IMR-90 (cell line): ENCODE data around the gene ACACA. TPM values are rescaled to one million over a fixed set of nuclear protein-coding genes. Genes with fewer than 3 reads are reported as not detected.
A peak's percentile ranks its signal among the peaks of the same experiment; 100 is the strongest.

Source experiments
- ATAC-seq: fragments of 200-7000 bp; cut with Tn5 transposase; 2 replicates; pipeline ENCODE4 v1.9.1; 2020; ENCODE audit warnings: low read depth, mild to moderate bottlenecking, moderate library complexity
- BruUV-seq: library from RNA; stranded (reverse); fragments of 400-500 nt; replicated peaks from 2 replicates; lab custom pipeline; 2021; lab: Mats Ljungman, UMichigan
- CTCF ChIA-PET: fragments of 300-600 bp; formaldehyde crosslinking; extraction: SDS; loops from one replicate; lab custom pipeline; 2021; ENCODE audit warnings: antibody characterized with exemption; lab: Yijun Ruan, JAX
- POLR2A ChIA-PET: fragments of 300-600 bp; sonication (Branson Sonifier 250); formaldehyde crosslinking; loops from one replicate; lab custom pipeline; 2022; ENCODE audit warnings: antibody characterized with exemption; ENCODE audit not compliant: unreplicated experiment; lab: Charles Lee
- DNase-seq: peaks from one replicate; pipeline ENCODE4 v3.0.0; 2013
- H2AFZ ChIP-seq: replicated peaks from 2 replicates; pipeline ENCODE3; 2013; ENCODE audit warnings: low read length, mild to moderate bottlenecking; ENCODE audit not compliant: poor library complexity
- H2AK5ac ChIP-seq: 2 replicates; pipeline ENCODE4 v1.6.1; 2013; ENCODE audit warnings: low read depth, low read length, inconsistent platforms
- H2AK9ac ChIP-seq: replicated peaks from 2 replicates; pipeline ENCODE3; 2013; ENCODE audit warnings: mild to moderate bottlenecking, low read depth, low read length, moderate library complexity; ENCODE audit not compliant: poor library complexity
- H2BK120ac ChIP-seq: 2 replicates; pipeline ENCODE4 v1.6.1; 2013; ENCODE audit warnings: low read depth, low read length, inconsistent platforms
- H2BK15ac ChIP-seq: 3 replicates; pipeline ENCODE4 v1.6.1; 2013; ENCODE audit warnings: low read depth, low read length, inconsistent platforms
- H2BK20ac ChIP-seq: 2 replicates; pipeline ENCODE4 v1.6.1; 2013; ENCODE audit warnings: low read depth, mild to moderate bottlenecking, inconsistent platforms, low read length, moderate library complexity
- H2BK5ac ChIP-seq: 2 replicates; pipeline ENCODE4 v1.6.1; 2013; ENCODE audit warnings: mild to moderate bottlenecking, low read depth, low read length, inconsistent platforms; ENCODE audit not compliant: poor library complexity, severe bottlenecking
- H3K14ac ChIP-seq: replicated peaks from 2 replicates; pipeline ENCODE4 v1.6.1; 2013; ENCODE audit warnings: low read depth, low read length, inconsistent platforms
- H3K18ac ChIP-seq: 2 replicates; pipeline ENCODE4 v1.6.1; 2013; ENCODE audit warnings: low read depth, low read length, control low read depth
- H3K23ac ChIP-seq: 2 replicates; pipeline ENCODE4 v1.6.1; 2013; ENCODE audit warnings: low read depth, low read length, inconsistent platforms
- H3K27ac ChIP-seq: 2 replicates; pipeline ENCODE4 v1.5.1; 2013; ENCODE audit warnings: mild to moderate bottlenecking, control low read depth, low read length; ENCODE audit not compliant: insufficient read depth
- H3K27me3 ChIP-seq: 2 replicates; pipeline ENCODE4 v1.6.1; 2013; ENCODE audit warnings: low read length; ENCODE audit not compliant: control insufficient read depth, insufficient read depth
- H3K36me3 ChIP-seq: 2 replicates; pipeline ENCODE4 v1.6.1; 2013; ENCODE audit warnings: low read length, mixed read lengths; ENCODE audit not compliant: control insufficient read depth, insufficient read depth
- H3K4ac ChIP-seq: 2 replicates; pipeline ENCODE4 v1.6.1; 2013; ENCODE audit warnings: low read depth, low read length, inconsistent platforms
- H3K4me1 ChIP-seq: 2 replicates; pipeline ENCODE4 v1.6.1; 2013; ENCODE audit warnings: low read length, mixed read lengths; ENCODE audit not compliant: control insufficient read depth, insufficient read depth
- H3K4me2 ChIP-seq: 2 replicates; pipeline ENCODE4 v1.6.1; 2013; ENCODE audit warnings: low read depth, mild to moderate bottlenecking, control low read depth, low read length, moderate library complexity
- H3K4me3 ChIP-seq: 2 replicates; pipeline ENCODE4 v1.5.1; 2013; ENCODE audit warnings: low read depth, mild to moderate bottlenecking, control low read depth, low read length, moderate library complexity; ENCODE audit not compliant: insufficient read depth
- H3K56ac ChIP-seq: 2 replicates; pipeline ENCODE4 v1.6.1; 2013; ENCODE audit warnings: low read length, inconsistent platforms; ENCODE audit not compliant: insufficient read depth; ENCODE audit errors: extremely low read depth
- H3K79me1 ChIP-seq, 2 experiments: 2 replicates each; pipeline ENCODE4 v1.6.1; 2013; ENCODE audit warnings: low read length in 2 of 2, inconsistent platforms in 1 of 2, low read depth in 1 of 2
- H3K9ac ChIP-seq: 2 replicates; pipeline ENCODE4 v1.6.1; 2013; ENCODE audit warnings: low read depth, low read length, control low read depth
- H3K9me1 ChIP-seq: 2 replicates; pipeline ENCODE4 v1.6.1; 2013; ENCODE audit warnings: low read length, inconsistent platforms; ENCODE audit not compliant: insufficient read depth
- H3K9me3 ChIP-seq: 2 replicates; pipeline ENCODE4 v1.6.1; 2013; ENCODE audit warnings: low read length; ENCODE audit not compliant: control insufficient read depth, insufficient read depth
- H4K20me1 ChIP-seq: 2 replicates; pipeline ENCODE4 v1.6.1; 2013; ENCODE audit warnings: low read length, inconsistent platforms; ENCODE audit not compliant: insufficient read depth
- H4K5ac ChIP-seq: 2 replicates; pipeline ENCODE4 v1.6.1; 2013; ENCODE audit warnings: mild to moderate bottlenecking, low read depth, low read length, control low read depth
- H4K8ac ChIP-seq, 2 experiments: 2 replicates each; pipeline ENCODE4 v1.6.1; 2013; ENCODE audit warnings: low read depth in 2 of 2, low read length in 2 of 2, control low read depth in 1 of 2, inconsistent platforms in 1 of 2
- H4K91ac ChIP-seq: 2 replicates; pipeline ENCODE4 v1.6.1; 2013; ENCODE audit warnings: low read depth, low read length, inconsistent platforms; ENCODE audit not compliant: insufficient read depth
- MAFK ChIP-seq: IDR thresholded peaks from 2 replicates; pipeline ENCODE4 v1.6.1; 2012; ENCODE audit warnings: low read depth, low read length, improper control_type of control experiment
- MAZ ChIP-seq: IDR thresholded peaks from 2 replicates; pipeline ENCODE4 v1.6.1; 2012; ENCODE audit warnings: low read depth, mild to moderate bottlenecking, low read length, improper control_type of control experiment, moderate library complexity, borderline replicate concordance
- POLR2A ChIP-seq: IDR thresholded peaks from 2 replicates; pipeline ENCODE4 v1.6.1; 2012; ENCODE audit warnings: mild to moderate bottlenecking, low read depth, low read length
- RFX5 ChIP-seq: IDR thresholded peaks from 2 replicates; pipeline ENCODE4 v1.8.0; 2012; ENCODE audit warnings: low read depth, mild to moderate bottlenecking, low read length, moderate library complexity
- USF2 ChIP-seq: fragments of 150-350 bp; IDR thresholded peaks from 2 replicates; pipeline ENCODE4 v1.6.1; 2017; ENCODE audit warnings: mild to moderate bottlenecking, antibody characterized with exemption, low read length, low read depth
- WGBS, 2 experiments: methylation state at CpG; one replicate each; pipeline versions ENCODE4 v1.1.5 to v1.1.7; 2013; ENCODE audit warnings: missing lambda C conversion rate in 2 of 2; ENCODE audit not compliant: insufficient read length in 1 of 2; ENCODE audit errors: extremely low coverage in 2 of 2; 5-methylcytosine and 5-hydroxymethylcytosine counted together
- dilution Hi-C: fragments of 300-500 bp; cut with HindIII; formaldehyde crosslinking; loops from one replicate; pipeline ENCODE4 v1.14.3; 2018; ENCODE audit warnings: low sequenced_read_pairs; ENCODE audit not compliant: unreplicated experiment
- in situ Hi-C: fragments of 300-500 bp; cut with MboI; formaldehyde crosslinking; loops from 3 replicates; pipeline ENCODE4 v1.14.3; 2019; ENCODE audit warnings: low sequenced_read_pairs, inconsistent platforms, mixed read lengths
- intact Hi-C: fragments of 100-400 bp; cut with micrococcal nuclease; formaldehyde crosslinking; loops from 2 replicates; pipeline ENCODE4 v1.10.0; 2022
- polyA plus RNA-seq, 3 experiments: library from polyadenylated mRNA; depleted of rRNA; stranded (reverse); fragments of >200 nt; gene quantifications; 2 replicates each; pipeline ENCODE4 v1.2.3, GENCODE V29; 2012; ENCODE audit warnings: low replicate concordance in 1 of 3
- total RNA-seq: library from RNA; depleted of rRNA; stranded (reverse); fragments of >200 nt; gene quantifications from 2 replicates; pipeline ENCODE4 v1.2.3, GENCODE V29; 2012

Gene ACACA
- total and polyA plus RNA-seq, 2 of the 4 experiments (the other 2 are of a cell fraction), result 21.3 to 39.1 TPM

DNA sequence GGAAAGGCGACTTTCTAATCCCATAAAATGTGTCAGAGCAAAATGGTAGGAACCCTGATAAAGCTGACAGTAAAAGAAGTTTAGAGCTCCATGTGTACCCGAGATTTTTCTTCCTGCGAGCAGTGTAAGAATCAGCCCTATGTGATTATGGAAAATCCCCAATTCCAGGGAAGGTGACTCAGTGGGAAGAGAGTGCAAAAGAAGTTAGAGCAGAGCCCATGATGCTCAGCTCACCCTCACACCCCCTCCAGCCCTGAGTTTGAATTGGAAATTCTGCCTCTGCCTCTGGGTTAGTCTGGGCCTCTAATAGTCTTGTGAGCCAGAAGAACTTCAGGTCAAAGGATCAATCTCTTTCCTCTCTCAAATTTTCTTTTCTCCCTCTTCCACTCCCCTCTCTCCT, 18.4 kb downstream of the ACACA start:
- Histone ChIP-seq H3K4ac (no peak overlapping the region), H3K36me3 (no peaks in the 10 kb centered on the region), H3K9ac (no peak overlapping the region), H4K20me1 (peaks cover 5% of the 10 kb centered on the region; the same call in 1 of the 2 replicates), H3K18ac (peak overlapping the region; percentile 32; the same call in 1 of the 2 replicates), H2BK120ac (no peak overlapping the region), H3K4me1 (peaks cover 7% of the 10 kb centered on the region), H4K5ac (no peak overlapping the region), H2AFZ (peak overlapping the region; percentile 12), H3K14ac (no peak overlapping the region; the same call in none of the 2 replicates), H2AK5ac (no peak overlapping the region), H3K4me3 (no peak overlapping the region), H3K79me1 (peaks cover 0 to 25% of the 10 kb centered on the region in 2 experiments; a peak in 3 of 4 replicates), H3K27me3 (no peaks in the 10 kb centered on the region), H3K56ac (no peak overlapping the region), H2BK20ac (peak overlapping the region; percentile 41; the same call in 1 of the 2 replicates), H3K27ac (no peak overlapping the region), H2BK5ac (no peak overlapping the region), H4K91ac (no peak overlapping the region), H3K4me2 (no peak overlapping the region), H3K9me1 (0 out of 2 replicates have a peak, but pooled peaks cover 5% of the 10 kb centered on the region), H2AK9ac (no peak overlapping the region), H3K9me3 (no peaks in the 10 kb centered on the region), H3K23ac (no peak overlapping the region), H2BK15ac (no peak overlapping the region), H4K8ac (peak overlapping the region in 1 of 2 experiments; percentile 57; a peak in 1 of 4 replicates)
- WGBS, 2 experiments, result no CpG with 5 or more reads among the region's 3 CpGs
- intact Hi-C loops, result no loop called here
- DNase-seq (peak; percentile 88), ATAC-seq (peak; percentile 57)
- in situ Hi-C loops, result no loop called here
- ChIA-PET POLR2A (no interaction called here), CTCF (interaction anchor here (0.7 to 3.4 kb wide), 3 partner anchors 10 to 17 kb away, joined by 3 to 21 read pairs (median 4); no protein-coding TSS in a partner anchor)
- dilution Hi-C loops, result no loop called here
- BruUV-seq, result no TSS peak
- TF ChIP-seq MAFK (no peak), USF2 (no peak), MAZ (no peak), POLR2A (no peak), RFX5 (no peak)
